PC-3 (cell line): ENCODE results near the gene OR5H1. TPM values are rescaled to one million over a fixed set of nuclear protein-coding genes. Genes with fewer than 3 reads are reported as not detected.

Source experiments
- ATAC-seq: fragments of 200-7000 bp; cut with Tn5 transposase; 2 replicates; pipeline ENCODE4 v1.9.1; 2020; ENCODE audit warnings: mild to moderate bottlenecking, moderate library complexity
- BruUV-seq: library from RNA; stranded (reverse); fragments of 400-500 nt; replicated peaks from 2 replicates; lab custom pipeline; 2021; lab: Mats Ljungman, UMichigan
- CTCF ChIA-PET: fragments of 300-600 bp; sonication (Branson Sonifier 250); formaldehyde crosslinking; loops from one replicate; lab custom pipeline; 2022; ENCODE audit warnings: antibody characterized with exemption; lab: Charles Lee
- POLR2A ChIA-PET: fragments of 300-600 bp; sonication (Branson Sonifier 250); formaldehyde crosslinking; loops from one replicate; lab custom pipeline; 2022; ENCODE audit warnings: antibody characterized with exemption; ENCODE audit not compliant: unreplicated experiment; lab: Charles Lee
- DNase-seq: peaks from one replicate; pipeline ENCODE4 v3.0.0-alpha.2; 2015
- H2AFZ ChIP-seq: fragments of 300-600 bp; sonication (generic); 2 replicates; pipeline ENCODE4 v1.6.0; 2016; ENCODE audit warnings: antibody characterized with exemption, low read length
- H3F3A ChIP-seq: fragments of 300-600 bp; sonication (generic); one replicate; pipeline ENCODE4 v1.6.0; 2017; ENCODE audit warnings: antibody characterized with exemption, low read length, control low read depth, mild to moderate bottlenecking; ENCODE audit not compliant: unreplicated experiment
- H3K27ac ChIP-seq: fragments of 300-600 bp; sonication (generic); 2 replicates; pipeline ENCODE4 v1.5.1; 2016; ENCODE audit warnings: mild to moderate bottlenecking, low read length
- H3K27me3 ChIP-seq: fragments of 300-600 bp; sonication (generic); 2 replicates; pipeline ENCODE4 v1.6.1; 2016; ENCODE audit warnings: low read length, mixed read lengths
- H3K36me3 ChIP-seq: fragments of 300-600 bp; sonication (generic); 2 replicates; pipeline ENCODE4 v1.6.1; 2016; ENCODE audit warnings: low read depth, mixed run types, low read length, mixed read lengths
- H3K4me1 ChIP-seq: fragments of 300-600 bp; sonication (generic); 2 replicates; pipeline ENCODE4 v1.5.1; 2016; ENCODE audit warnings: low read length; ENCODE audit not compliant: insufficient read depth
- H3K4me2 ChIP-seq: fragments of 300-600 bp; sonication (generic); 2 replicates; pipeline ENCODE4 v1.6.0; 2016; ENCODE audit warnings: low read length
- H3K4me3 ChIP-seq: fragments of 300-600 bp; sonication (generic); 2 replicates; pipeline ENCODE4 v1.5.1; 2016; ENCODE audit warnings: mild to moderate bottlenecking, low read length, mixed read lengths
- H3K79me2 ChIP-seq: fragments of 300-600 bp; sonication (generic); 2 replicates; pipeline ENCODE4 v1.6.1; 2017; ENCODE audit warnings: low read length, mixed read lengths
- H3K9ac ChIP-seq: fragments of 300-600 bp; sonication (generic); 2 replicates; pipeline ENCODE4 v1.6.0; 2016; ENCODE audit warnings: mild to moderate bottlenecking, low read length
- H3K9me2 ChIP-seq: fragments of 300-600 bp; sonication (generic); replicated peaks from 2 replicates; pipeline ENCODE4 v1.6.1; 2016; ENCODE audit warnings: mixed run types, low read length, mixed read lengths
- H3K9me3 ChIP-seq: fragments of 300-600 bp; sonication (generic); 2 replicates; pipeline ENCODE4 v1.6.1; 2016; ENCODE audit warnings: low read length, mixed read lengths
- H4K20me1 ChIP-seq: fragments of 300-600 bp; sonication (generic); 2 replicates; pipeline ENCODE4 v1.6.1; 2016; ENCODE audit warnings: low read length, mixed read lengths
- CTCF ChIP-seq: fragments of 300-600 bp; sonication (generic); conservative IDR thresholded peaks from 2 replicates; pipeline ENCODE4 v1.5.1; 2017; ENCODE audit warnings: antibody characterized with exemption, low read depth, mild to moderate bottlenecking, low read length
- EZH2 ChIP-seq: fragments of 300-600 bp; sonication (generic); IDR thresholded peaks from one replicate; pipeline ENCODE4 v1.6.1; 2017; ENCODE audit warnings: antibody characterized with exemption, mild to moderate bottlenecking, low read length; ENCODE audit not compliant: unreplicated experiment
- EZH2phosphoT487 ChIP-seq: fragments of 300-600 bp; sonication (generic); IDR thresholded peaks from 2 replicates; pipeline ENCODE4 v1.6.1; 2018; ENCODE audit warnings: mild to moderate bottlenecking, antibody characterized with exemption, low read length, borderline replicate concordance
- intact Hi-C: fragments of 100-400 bp; cut with micrococcal nuclease; formaldehyde crosslinking; loops from 2 replicates; pipeline ENCODE4 v1.9.0; 2023
- total RNA-seq: library from RNA; depleted of rRNA; stranded (reverse); fragments of >200 nt; gene quantifications from 2 replicates; pipeline ENCODE4 v1.2.3, GENCODE V29; 2014

Gene OR5H1
- total RNA-seq, 1 experiment from 2014 or later, result not detected

- H3K4me3 ChIP-seq, result no peak overlapping the region
- H3K27ac ChIP-seq, result no peak overlapping the region
- no peaks in the 10 kb centered on the region for H3K4me1 ChIP-seq
- H3K36me3 ChIP-seq, result no peaks in the 10 kb centered on the region
- H3K4me2 ChIP-seq, result no peak overlapping the region
- DNase-seq (no peak), ATAC-seq (no peak)
- intact Hi-C loops, result no loop called here
- H3K9ac ChIP-seq, result no peak overlapping the region
- H3K27me3 ChIP-seq, result no peaks in the 10 kb centered on the region
- BruUV-seq, result no TSS peak
- ChIA-PET CTCF (no interaction called here), POLR2A (no interaction called here)
- TF ChIP-seq EZH2 (no peak), CTCF (no peak), EZH2phosphoT487 (no peak)
- no peak overlapping the region for H2AFZ ChIP-seq
- H3K79me2 ChIP-seq, result no peaks in the 10 kb centered on the region
- no peaks in the 10 kb centered on the region for H3F3A ChIP-seq
- H3K9me2 ChIP-seq, result no peaks in the 10 kb centered on the region
- H4K20me1 ChIP-seq, result no peaks in the 10 kb centered on the region
- H3K9me3 ChIP-seq, result no peaks in the 10 kb centered on the region
Observed at GRCh38 chr3:98099848-98100247, 30.7 kb upstream of the OR5H1 start.

- Histone ChIP-seq H3K27me3 (no peaks in the 10 kb centered on the region), H4K20me1 (no peaks in the 10 kb centered on the region), H3K4me2 (no peak overlapping the region), H3K9me2 (no peaks in the 10 kb centered on the region), H3K36me3 (no peaks in the 10 kb centered on the region), H3K9ac (no peak overlapping the region), H3K27ac (no peak overlapping the region), H3K79me2 (no peaks in the 10 kb centered on the region), H2AFZ (no peak overlapping the region), H3F3A (no peaks in the 10 kb centered on the region), H3K9me3 (peaks cover 14% of the 10 kb centered on the region; the same call in 1 of the 2 replicates), H3K4me3 (no peak overlapping the region), H3K4me1 (no peaks in the 10 kb centered on the region)
- ATAC-seq, result no peak
- intact Hi-C loops, result no loop called here
- no TSS peak for BruUV-seq
- TF ChIP-seq EZH2 (no peak), EZH2phosphoT487 (no peak)
- no peak for DNase-seq
- ChIA-PET POLR2A (no interaction called here), CTCF (no interaction called here)
Observed at GRCh38 chr3:98108162-98108561, 22.4 kb upstream of the OR5H1 start.

- no peaks in the 10 kb centered on the region for H3F3A ChIP-seq
- H3K9ac ChIP-seq, result no peak overlapping the region
- ATAC-seq, result no peak
- H3K27ac ChIP-seq, result no peak overlapping the region
- no peaks in the 10 kb centered on the region for H3K9me2 ChIP-seq
- BruUV-seq, result no TSS peak
- intact Hi-C loops, result no loop called here
- no peak overlapping the region for H3K4me2 ChIP-seq
- H4K20me1 ChIP-seq, result no peaks in the 10 kb centered on the region
- no peaks in the 10 kb centered on the region for H3K4me1 ChIP-seq
- ChIA-PET POLR2A (no interaction called here), CTCF (no interaction called here)
- DNase-seq, result no peak
- no peak overlapping the region for H3K4me3 ChIP-seq
- H3K9me3 ChIP-seq, result peaks cover 14% of the 10 kb centered on the region; the same call in 1 of the 2 replicates
- no peak overlapping the region for H2AFZ ChIP-seq
- H3K27me3 ChIP-seq, result no peaks in the 10 kb centered on the region
- TF ChIP-seq CTCF (no peak), EZH2 (no peak), EZH2phosphoT487 (no peak)
- no peaks in the 10 kb centered on the region for H3K79me2 ChIP-seq
- no peaks in the 10 kb centered on the region for H3K36me3 ChIP-seq
Observed at GRCh38 chr3:98109807-98110549, 20.5 kb upstream of the OR5H1 start.
